ENCODE measurements around the gene TRIM2. TPM values are rescaled to one million over a fixed set of nuclear protein-coding genes. Genes with fewer than 3 reads are reported as not detected.

TRIM2 gene
- polyA plus RNA-seq, 1 donor (not counting 4 experiments of a cell fraction or from before 2014, with no cell fraction given), result 10.6 TPM

- DNase-seq (ENCODE audit: low read depth, low spot score) (no peak), FAIRE-seq (peak; percentile 77)
- Histone ChIP-seq H3K4me2 (ENCODE audit: control insufficient read depth, extremely low read depth, insufficient read depth, low read depth, low read length) (peak overlapping the region; percentile 95), H3K4me1 (ENCODE audit: control insufficient read depth, extremely low read depth, insufficient read depth, low read length) (peaks cover 8% of the 10 kb centered on the region), H3K27me3 (ENCODE audit: control insufficient read depth, extremely low read depth, insufficient read depth, low read length) (no peaks in the 10 kb centered on the region), H2AFZ (ENCODE audit: control insufficient read depth, low read length) (peak overlapping the region; percentile 94), H3K9me3 (ENCODE audit: control insufficient read depth, low read depth, low read length) (no peaks in the 10 kb centered on the region), H4K20me1 (ENCODE audit: control insufficient read depth, extremely low read depth, insufficient read depth, low read length) (no peaks in the 10 kb centered on the region), H3K79me2 (ENCODE audit: control insufficient read depth, insufficient read depth, low read length) (no peaks in the 10 kb centered on the region), H3K9ac (ENCODE audit: control insufficient read depth, extremely low read depth, insufficient read depth, low read length) (peak overlapping the region; percentile 73), H3K9me1 (ENCODE audit: control insufficient read depth, extremely low read depth, insufficient read depth, low read length) (no peaks in the 10 kb centered on the region), H3K27ac (ENCODE audit: control insufficient read depth, insufficient read depth, low read length) (peak overlapping the region; percentile 59), H3K4me3 (ENCODE audit: control insufficient read depth in 2 of 3, extremely low read depth in 1 of 3, insufficient read depth in 2 of 3, low read depth in 1 of 3, low read length in 3 of 3) (peak overlapping the region; percentile 35 to 76 (median 74)), H3K36me3 (ENCODE audit: control insufficient read depth in 2 of 2, extremely low read depth in 1 of 2, insufficient read depth in 2 of 2, low read length in 2 of 2) (no peaks in the 10 kb centered on the region)
- TF ChIP-seq, protein P1, sequence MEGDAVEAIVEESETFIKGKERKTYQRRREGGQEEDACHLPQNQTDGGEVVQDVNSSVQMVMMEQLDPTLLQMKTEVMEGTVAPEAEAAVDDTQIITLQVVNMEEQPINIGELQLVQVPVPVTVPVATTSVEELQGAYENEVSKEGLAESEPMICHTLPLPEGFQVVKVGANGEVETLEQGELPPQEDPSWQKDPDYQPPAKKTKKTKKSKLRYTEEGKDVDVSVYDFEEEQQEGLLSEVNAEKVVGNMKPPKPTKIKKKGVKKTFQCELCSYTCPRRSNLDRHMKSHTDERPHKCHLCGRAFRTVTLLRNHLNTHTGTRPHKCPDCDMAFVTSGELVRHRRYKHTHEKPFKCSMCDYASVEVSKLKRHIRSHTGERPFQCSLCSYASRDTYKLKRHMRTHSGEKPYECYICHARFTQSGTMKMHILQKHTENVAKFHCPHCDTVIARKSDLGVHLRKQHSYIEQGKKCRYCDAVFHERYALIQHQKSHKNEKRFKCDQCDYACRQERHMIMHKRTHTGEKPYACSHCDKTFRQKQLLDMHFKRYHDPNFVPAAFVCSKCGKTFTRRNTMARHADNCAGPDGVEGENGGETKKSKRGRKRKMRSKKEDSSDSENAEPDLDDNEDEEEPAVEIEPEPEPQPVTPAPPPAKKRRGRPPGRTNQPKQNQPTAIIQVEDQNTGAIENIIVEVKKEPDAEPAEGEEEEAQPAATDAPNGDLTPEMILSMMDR (optimal IDR thresholded peaks at IDR 0.05 in 1 of 3, IDR thresholded peaks at IDR 0.05 in 1 of 3, conservative IDR thresholded peaks at IDR 0.05 in 1 of 3; ENCODE audit: extremely low read depth in 1 of 3, insufficient read depth in 2 of 3, low read length in 3 of 3), result no peak
- no peak for TF ChIP-seq EZH2 (IDR thresholded peaks at IDR 0.05; ENCODE audit: low read length)
- dilution Hi-C loops (cut with MboI; ENCODE audit: extremely low pct_ligation_motif_present, low sequenced_read_pairs), result no loop called here
Observed at GRCh38 chr4:153249199-153250041, 45.2 kb downstream of the TRIM2 start.

GRCh38 chr4:153252122-153252521, 47.9 kb downstream of the TRIM2 start:
- DNase-seq (ENCODE audit: low read depth, low spot score) (no peak), FAIRE-seq (no peak)
- Histone ChIP-seq H3K27ac (ENCODE audit: control insufficient read depth, insufficient read depth, low read length) (no peak overlapping the region), H3K4me2 (ENCODE audit: control insufficient read depth, extremely low read depth, insufficient read depth, low read depth, low read length) (no peak overlapping the region), H3K27me3 (ENCODE audit: control insufficient read depth, extremely low read depth, insufficient read depth, low read length) (no peaks in the 10 kb centered on the region), H2AFZ (ENCODE audit: control insufficient read depth, low read length) (no peak overlapping the region), H3K4me3 (ENCODE audit: control insufficient read depth in 2 of 3, extremely low read depth in 1 of 3, insufficient read depth in 2 of 3, low read depth in 1 of 3, low read length in 3 of 3) (no peak overlapping the region), H3K9me1 (ENCODE audit: control insufficient read depth, extremely low read depth, insufficient read depth, low read length) (no peaks in the 10 kb centered on the region), H3K36me3 (ENCODE audit: control insufficient read depth in 2 of 2, extremely low read depth in 1 of 2, insufficient read depth in 2 of 2, low read length in 2 of 2) (no peaks in the 10 kb centered on the region), H3K9me3 (ENCODE audit: control insufficient read depth, low read depth, low read length) (no peaks in the 10 kb centered on the region), H3K79me2 (ENCODE audit: control insufficient read depth, insufficient read depth, low read length) (no peaks in the 10 kb centered on the region), H3K4me1 (ENCODE audit: control insufficient read depth, extremely low read depth, insufficient read depth, low read length) (peaks cover 8% of the 10 kb centered on the region), H3K9ac (ENCODE audit: control insufficient read depth, extremely low read depth, insufficient read depth, low read length) (no peak overlapping the region), H4K20me1 (ENCODE audit: control insufficient read depth, extremely low read depth, insufficient read depth, low read length) (no peaks in the 10 kb centered on the region)
- dilution Hi-C loops (cut with MboI; ENCODE audit: extremely low pct_ligation_motif_present, low sequenced_read_pairs), result no loop called here
- TF ChIP-seq EZH2 (IDR thresholded peaks at IDR 0.05; ENCODE audit: low read length), result no peak
- TF ChIP-seq, protein P1 (optimal IDR thresholded peaks at IDR 0.05 in 1 of 3, IDR thresholded peaks at IDR 0.05 in 1 of 3, conservative IDR thresholded peaks at IDR 0.05 in 1 of 3; ENCODE audit: extremely low read depth in 1 of 3, insufficient read depth in 2 of 3, low read length in 3 of 3), result no peak
